CD4-positive, alpha-beta T cell (primary cell): ENCODE data around the gene TMEM242. TPM values are rescaled to one million over a fixed set of nuclear protein-coding genes. Genes with fewer than 3 reads are reported as not detected.

Experiments
- ATAC-seq: fragments of 200-7000 bp; cut with Tn5 transposase; one replicate; pipeline ENCODE4 v1.10.0; 2022; ENCODE audit warnings: mild to moderate bottlenecking; ENCODE audit not compliant: poor library complexity
- CTCF ChIA-PET: fragments of 350-600 bp; sonication (Branson Sonifier 250); formaldehyde crosslinking; loops from one replicate; lab custom pipeline; 2021; ENCODE audit warnings: antibody characterized with exemption, inconsistent platforms; lab: Charles Lee
- POLR2A ChIA-PET: fragments of 350-600 bp; sonication (Branson Sonifier 250); formaldehyde crosslinking; loops from one replicate; lab custom pipeline; 2021; ENCODE audit warnings: antibody characterized with exemption, inconsistent platforms; lab: Charles Lee
- DNase-seq, 14 experiments: peaks; one replicate each; pipeline ENCODE4 v3.0.0-alpha.2; 2013 to 2020; ENCODE audit warnings: mixed read lengths in 2 of 14
- H3K27ac ChIP-seq, 2 donors: one replicate each; pipeline versions ENCODE4 v1.5.1 to v1.7.0; 2013; ENCODE audit warnings: low read length in 2 of 2, low read depth in 1 of 2, mild to moderate bottlenecking in 1 of 2
- H3K27me3 ChIP-seq, 2 experiments: 1 replicate in 1 of 2; 2 replicates in 1 of 2; pipeline versions ENCODE4 v1.6.1 to v1.7.0; 2013; ENCODE audit warnings: low read length in 2 of 2, control low read depth in 1 of 2, mild to moderate bottlenecking in 1 of 2, moderate library complexity in 1 of 2; ENCODE audit not compliant: insufficient read depth in 2 of 2, control insufficient read depth in 1 of 2
- H3K36me3 ChIP-seq: one replicate; pipeline ENCODE4 v1.6.1; 2013; ENCODE audit warnings: low read length, control low read depth; ENCODE audit not compliant: insufficient read depth
- H3K4me1 ChIP-seq: one replicate; pipeline ENCODE4 v1.6.1; 2013; ENCODE audit warnings: low read length, control low read depth; ENCODE audit not compliant: insufficient read depth
- H3K4me3 ChIP-seq: one replicate; pipeline ENCODE4 v1.5.1; 2013; ENCODE audit warnings: mild to moderate bottlenecking, low read length, moderate library complexity
- H3K9me3 ChIP-seq, 2 experiments: 1 replicate in 1 of 2; 2 replicates in 1 of 2; pipeline versions ENCODE4 v1.6.1 to v1.7.0; 2013; ENCODE audit warnings: low read length in 2 of 2, mild to moderate bottlenecking in 2 of 2, control low read depth in 1 of 2, moderate library complexity in 1 of 2; ENCODE audit not compliant: control insufficient read depth in 1 of 2, insufficient read depth in 1 of 2
- H3K27ac Mint-ChIP-seq: one replicate; pipeline ENCODE4 v1.8.0; 2020; ENCODE audit warnings: mixed read lengths
- H3K27me3 Mint-ChIP-seq: one replicate; pipeline ENCODE4 v1.8.0; 2021; ENCODE audit warnings: mixed read lengths
- H3K36me3 Mint-ChIP-seq: one replicate; pipeline ENCODE4 v1.8.0; 2021; ENCODE audit warnings: low read depth, mixed read lengths
- H3K4me1 Mint-ChIP-seq: one replicate; pipeline ENCODE4 v1.8.0; 2021; ENCODE audit warnings: low read depth, mixed read lengths
- H3K4me3 Mint-ChIP-seq: one replicate; pipeline ENCODE4 v1.8.0; 2020; ENCODE audit warnings: mild to moderate bottlenecking, mixed read lengths
- H3K9me3 Mint-ChIP-seq: one replicate; pipeline ENCODE4 v1.8.0; 2020; ENCODE audit warnings: mixed read lengths
- CTCF ChIP-seq: fragments of 200-600 bp; IDR thresholded peaks from one replicate; pipeline ENCODE4 v1.8.0; 2022; ENCODE audit warnings: antibody characterized with exemption, mild to moderate bottlenecking
- intact Hi-C, 2 experiments: fragments of 100-400 bp; cut with DNase I in 1 of 2; cut with micrococcal nuclease in 1 of 2; formaldehyde crosslinking; loops; one replicate each; pipeline versions ENCODE4 v1.15.1 to v1.9.0; 2023 to 2025; cut with DNase I, micrococcal nuclease
- total RNA-seq, 174 experiments: library from RNA in 2 of 174; stranded (reverse) in 2 of 174; gene quantifications; one replicate each; pipeline ENCODE4 v1.2.3 and lab custom pipeline; 2021 to 2026

The TMEM242 gene
- total RNA-seq, 2 experiments from 2014 or later = 13.6 to 15.6 TPM

GRCh38 chr6:157274471-157275226 is 48.7 kb downstream of the TMEM242 start:
- POLR2A ChIA-PET = interaction anchor here (0.6 to 2.6 kb wide), 18 partner anchors 16 to 1933 kb away, joined by 3 to 12 read pairs (median 4); partner anchors contain the start of gene TMEM242
- peak; percentile 56 for TF ChIP-seq CTCF
- H3K4me1 ChIP-seq = peaks cover 17% of the 10 kb centered on the region
- DNase-seq (peak; percentile 67 to 94 (median 78)), ATAC-seq (peak; percentile 83)
- peaks cover 13% of the 10 kb centered on the region for H3K4me1 Mint-ChIP-seq
- no peaks in the 10 kb centered on the region for H3K27me3 Mint-ChIP-seq
- no peaks in the 10 kb centered on the region for H3K36me3 Mint-ChIP-seq
- H3K27ac Mint-ChIP-seq = peak overlapping the region; percentile 98
- H3K36me3 ChIP-seq = no peaks in the 10 kb centered on the region
- H3K27ac ChIP-seq = peak overlapping the region; percentile 70 to 79
- peak overlapping the region; percentile 74 for H3K4me3 ChIP-seq
- intact Hi-C loops = loop anchor here (1.0 to 10.0 kb wide), 8 partner anchors 40 to 1952 kb away; no protein-coding TSS in a partner anchor
- no peaks in the 10 kb centered on the region for H3K27me3 ChIP-seq
- peak overlapping the region; percentile 97 for H3K4me3 Mint-ChIP-seq
- H3K9me3 Mint-ChIP-seq = peaks cover 7% of the 10 kb centered on the region
- CTCF ChIA-PET = interaction anchor here (0.5 to 3.0 kb wide), 5 partner anchors 24 to 240 kb away, joined by 3 to 14 read pairs (median 4); no protein-coding TSS in a partner anchor
- peaks cover 0 to 7% of the 10 kb centered on the region in 2 experiments for H3K9me3 ChIP-seq

GRCh38 chr6:157273756-157274470 is 49.4 kb downstream of the TMEM242 start:
- no peak for TF ChIP-seq CTCF
- H3K27me3 ChIP-seq = no peaks in the 10 kb centered on the region
- CTCF ChIA-PET = interaction anchor here (0.8 to 3.0 kb wide), 4 partner anchors 38 to 239 kb away, joined by 3 to 14 read pairs (median 6); no protein-coding TSS in a partner anchor
- Mint-ChIP-seq H3K4me1 (peaks cover 13% of the 10 kb centered on the region), H3K4me3 (peak overlapping the region; percentile 97), H3K27me3 (no peaks in the 10 kb centered on the region), H3K9me3 (peaks cover 7% of the 10 kb centered on the region), H3K36me3 (no peaks in the 10 kb centered on the region), H3K27ac (peak overlapping the region; percentile 98)
- H3K36me3 ChIP-seq = no peaks in the 10 kb centered on the region
- POLR2A ChIA-PET = interaction anchor here (0.6 to 2.6 kb wide), 17 partner anchors 13 to 1933 kb away, joined by 3 to 12 read pairs (median 3); partner anchors contain the start of gene TMEM242
- peaks cover 0 to 7% of the 10 kb centered on the region in 2 experiments for H3K9me3 ChIP-seq
- peaks cover 17% of the 10 kb centered on the region for H3K4me1 ChIP-seq
- H3K27ac ChIP-seq = peak overlapping the region; percentile 29 to 79
- peak overlapping the region; percentile 74 for H3K4me3 ChIP-seq
- ATAC-seq (peak; percentile 53), DNase-seq (peak; percentile 44 to 82 (median 66))
- intact Hi-C loops = loop anchor here (1.0 to 10.0 kb wide), 9 partner anchors 39 to 1952 kb away; partner anchors contain the start of gene ARID1B (in 1 of the 2)
